Ovary (tissue), 3 donors: Measurements from ENCODE around the gene IQCN.

ENCODE experiments used
- EP300 ChIP-seq: sonication (generic); formaldehyde crosslinking; IDR thresholded peaks from one replicate; pipeline ENCODE4 v1.6.1; 2017; ENCODE audit warnings: antibody characterized with exemption
- POLR2A ChIP-seq: fragments of 450-650 bp; IDR thresholded peaks from one replicate; pipeline ENCODE4 v1.6.1; 2017; ENCODE audit warnings: antibody characterized with exemption, mild to moderate bottlenecking, moderate library complexity
- TF ChIP-seq, protein P1 (sequence below), 3 donors: fragments of 450-650 bp in 2 of 3; fragments of 200-600 bp in 1 of 3; IDR thresholded peaks; one replicate each; pipeline versions ENCODE4 v1.5.1 to v1.8.0; 2016 to 2022; ENCODE audit warnings: antibody characterized with exemption in 3 of 3, mild to moderate bottlenecking in 1 of 3
- donor health status: DM: no; HTN: no; CAD: no.

DNA sequence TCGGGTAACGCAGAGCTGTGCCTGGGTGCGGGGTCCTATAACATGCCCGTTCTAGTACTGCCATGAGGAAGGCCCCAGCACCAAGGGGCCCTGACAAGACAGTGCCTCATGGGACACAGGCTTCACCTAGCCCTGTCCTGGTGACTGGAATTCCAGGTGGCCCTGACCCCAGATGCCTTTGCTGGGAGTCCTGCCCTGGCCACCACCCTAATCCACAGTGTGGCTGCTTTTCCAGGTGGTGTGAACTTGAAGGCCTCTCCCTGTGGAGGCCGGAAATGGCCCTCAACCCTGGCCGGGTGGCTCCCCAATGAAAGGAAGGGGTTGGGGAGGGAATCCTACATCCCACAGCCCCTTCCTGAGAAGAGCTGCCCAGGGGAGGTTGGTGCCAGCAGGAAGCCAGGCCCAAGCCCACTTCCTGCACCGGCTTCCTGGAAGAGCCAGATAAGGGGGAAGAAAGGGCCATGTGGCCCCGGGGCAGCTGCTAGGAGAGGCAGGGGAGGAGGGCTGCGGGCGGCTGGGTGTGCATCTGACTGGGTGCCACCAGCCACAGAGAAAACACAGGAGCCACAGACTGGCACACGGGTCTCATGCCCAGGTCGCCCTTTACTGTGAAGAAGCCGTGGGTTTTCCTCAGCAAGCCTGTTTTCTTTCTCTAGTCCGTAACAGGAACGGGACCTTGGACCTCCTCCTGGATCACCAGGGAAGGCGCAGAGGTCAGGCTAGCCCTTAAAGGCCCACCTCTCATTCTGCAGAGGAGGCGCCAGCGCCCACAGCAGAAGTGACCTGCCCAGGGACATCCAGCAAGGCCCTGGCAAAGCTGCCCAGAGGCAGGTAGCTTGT is 43.9 kb upstream of the IQCN start:
- TF ChIP-seq, protein P1, sequence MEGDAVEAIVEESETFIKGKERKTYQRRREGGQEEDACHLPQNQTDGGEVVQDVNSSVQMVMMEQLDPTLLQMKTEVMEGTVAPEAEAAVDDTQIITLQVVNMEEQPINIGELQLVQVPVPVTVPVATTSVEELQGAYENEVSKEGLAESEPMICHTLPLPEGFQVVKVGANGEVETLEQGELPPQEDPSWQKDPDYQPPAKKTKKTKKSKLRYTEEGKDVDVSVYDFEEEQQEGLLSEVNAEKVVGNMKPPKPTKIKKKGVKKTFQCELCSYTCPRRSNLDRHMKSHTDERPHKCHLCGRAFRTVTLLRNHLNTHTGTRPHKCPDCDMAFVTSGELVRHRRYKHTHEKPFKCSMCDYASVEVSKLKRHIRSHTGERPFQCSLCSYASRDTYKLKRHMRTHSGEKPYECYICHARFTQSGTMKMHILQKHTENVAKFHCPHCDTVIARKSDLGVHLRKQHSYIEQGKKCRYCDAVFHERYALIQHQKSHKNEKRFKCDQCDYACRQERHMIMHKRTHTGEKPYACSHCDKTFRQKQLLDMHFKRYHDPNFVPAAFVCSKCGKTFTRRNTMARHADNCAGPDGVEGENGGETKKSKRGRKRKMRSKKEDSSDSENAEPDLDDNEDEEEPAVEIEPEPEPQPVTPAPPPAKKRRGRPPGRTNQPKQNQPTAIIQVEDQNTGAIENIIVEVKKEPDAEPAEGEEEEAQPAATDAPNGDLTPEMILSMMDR (IDR thresholded peaks at IDR 0.05), result no peak
- TF ChIP-seq POLR2A, result no peak
- TF ChIP-seq EP300, result no peak
